ENCODE data around the gene NEUROG2. TPM values are rescaled to one million over a fixed set of nuclear protein-coding genes. Genes with fewer than 3 reads are reported as not detected.

The NEUROG2 gene
- total RNA-seq, 6 donors from 2014 or later, result not detected

DNA sequence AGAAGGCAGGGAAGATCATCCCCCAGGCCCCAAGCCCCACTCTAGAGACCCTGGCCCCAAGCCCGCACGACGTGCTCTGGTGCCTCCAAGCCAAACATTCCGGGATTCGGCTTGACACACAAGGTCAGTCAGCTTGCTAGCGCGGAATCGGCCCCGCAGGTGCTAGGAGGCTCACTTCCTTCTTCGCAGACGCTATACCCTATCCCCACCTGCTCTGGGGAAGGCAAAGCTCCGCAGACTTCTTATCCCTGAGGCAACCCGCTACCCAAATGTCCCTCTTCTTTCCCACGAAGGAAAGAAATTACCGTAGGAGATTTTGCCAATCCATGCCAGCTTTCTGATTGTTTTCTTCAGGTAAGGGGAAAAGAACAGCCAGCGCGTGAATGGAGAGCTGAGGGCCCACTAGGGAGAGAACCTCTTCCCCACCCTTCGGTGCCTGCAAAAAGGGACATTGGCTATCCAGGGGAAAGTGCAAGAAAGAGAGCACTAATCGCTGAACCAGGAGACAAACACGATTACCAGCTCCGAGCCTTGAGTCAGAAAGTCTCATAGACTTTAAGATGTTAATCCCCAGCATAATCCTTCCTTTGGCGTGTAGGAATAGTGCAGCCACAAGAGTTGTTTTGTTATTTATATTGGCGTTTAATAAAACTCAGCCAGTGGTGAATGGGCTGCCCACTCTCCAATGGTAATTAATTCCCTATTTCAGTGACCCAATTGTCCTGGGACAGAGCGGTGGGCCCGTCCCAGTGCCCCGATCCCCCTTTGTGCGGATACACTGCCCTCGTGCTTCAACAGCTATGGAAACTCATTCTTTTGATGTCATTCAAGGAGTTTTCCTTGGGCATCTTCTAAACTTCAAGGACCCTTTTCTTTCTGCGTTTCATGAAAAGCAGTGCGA lies 5.4 kb upstream of the NEUROG2 start:
- H3K4me1 ChIP-seq, result peaks cover 22 to 41% (median 32%) of the 10 kb centered on the region in 4 donors
- peak in 1 of 2 donors; percentile 30 for DNase-seq
- ATAC-seq (ENCODE audit: low FRiP score in 2 of 2), result peak in 1 of 2 donors; percentile 29
- H3K27ac ChIP-seq, result no peak overlapping the region
- 7 to 12% methylated on average over 27 to 30 of the region's 30 CpGs for WGBS, 2 donors
- peaks cover 5 to 71% (median 56%) of the 10 kb centered on the region in 4 donors for H3K27me3 ChIP-seq
- no peak for TF ChIP-seq EP300 (IDR thresholded peaks at IDR 0.05)
- no peak for TF ChIP-seq POLR2A (IDR thresholded peaks at IDR 0.05)
- TF ChIP-seq, protein P1, sequence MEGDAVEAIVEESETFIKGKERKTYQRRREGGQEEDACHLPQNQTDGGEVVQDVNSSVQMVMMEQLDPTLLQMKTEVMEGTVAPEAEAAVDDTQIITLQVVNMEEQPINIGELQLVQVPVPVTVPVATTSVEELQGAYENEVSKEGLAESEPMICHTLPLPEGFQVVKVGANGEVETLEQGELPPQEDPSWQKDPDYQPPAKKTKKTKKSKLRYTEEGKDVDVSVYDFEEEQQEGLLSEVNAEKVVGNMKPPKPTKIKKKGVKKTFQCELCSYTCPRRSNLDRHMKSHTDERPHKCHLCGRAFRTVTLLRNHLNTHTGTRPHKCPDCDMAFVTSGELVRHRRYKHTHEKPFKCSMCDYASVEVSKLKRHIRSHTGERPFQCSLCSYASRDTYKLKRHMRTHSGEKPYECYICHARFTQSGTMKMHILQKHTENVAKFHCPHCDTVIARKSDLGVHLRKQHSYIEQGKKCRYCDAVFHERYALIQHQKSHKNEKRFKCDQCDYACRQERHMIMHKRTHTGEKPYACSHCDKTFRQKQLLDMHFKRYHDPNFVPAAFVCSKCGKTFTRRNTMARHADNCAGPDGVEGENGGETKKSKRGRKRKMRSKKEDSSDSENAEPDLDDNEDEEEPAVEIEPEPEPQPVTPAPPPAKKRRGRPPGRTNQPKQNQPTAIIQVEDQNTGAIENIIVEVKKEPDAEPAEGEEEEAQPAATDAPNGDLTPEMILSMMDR (IDR thresholded peaks at IDR 0.05), result no peak
- no peak for TF ChIP-seq POLR2AphosphoS5 (IDR thresholded peaks at IDR 0.05)
- H3K36me3 ChIP-seq, result no peaks in the 10 kb centered on the region
- H3K4me3 ChIP-seq, result no peak overlapping the region
- H3K9me3 ChIP-seq, result peaks cover 0 to 5% (median 0%) of the 10 kb centered on the region in 4 donors

DNA sequence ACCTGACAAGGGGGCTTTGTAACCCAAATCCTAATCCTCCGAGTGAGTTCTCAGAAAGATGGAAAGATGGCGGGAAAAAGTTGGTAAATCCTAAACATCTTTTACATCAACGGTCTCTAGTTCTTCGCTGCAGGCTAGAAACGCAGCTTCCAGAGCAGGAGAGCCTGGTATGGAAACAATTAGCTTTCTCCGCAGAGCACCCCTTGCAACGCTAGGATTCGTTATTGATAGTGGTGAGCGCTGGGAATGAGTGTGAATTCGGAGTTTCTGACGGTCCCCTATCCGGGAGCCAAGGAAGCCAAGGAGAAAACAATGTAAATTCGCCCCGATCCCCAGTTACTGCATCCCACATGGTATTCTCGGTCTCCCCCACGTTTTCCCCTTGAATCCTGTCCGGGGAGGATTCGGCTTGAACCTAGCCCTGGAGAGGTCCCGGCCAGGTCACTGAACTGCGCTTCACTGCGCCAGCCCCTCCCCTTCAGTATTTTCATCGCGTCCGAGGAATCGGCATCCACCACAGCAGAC lies 4.7 kb upstream of the NEUROG2 start:
- no peaks in the 10 kb centered on the region for H3K36me3 ChIP-seq
- DNase-seq (no peak), ATAC-seq (ENCODE audit: low FRiP score in 2 of 2) (peak in 1 of 2 donors; percentile 13)
- no peak overlapping the region for H3K4me3 ChIP-seq
- peaks cover 29 to 48% (median 39%) of the 10 kb centered on the region in 4 donors for H3K4me1 ChIP-seq
- H3K27ac ChIP-seq, result no peak overlapping the region
- TF ChIP-seq POLR2AphosphoS5 (IDR thresholded peaks at IDR 0.05) (no peak), POLR2A (IDR thresholded peaks at IDR 0.05) (no peak), EP300 (IDR thresholded peaks at IDR 0.05) (no peak)
- TF ChIP-seq, protein P1 (IDR thresholded peaks at IDR 0.05), result no peak
- H3K9me3 ChIP-seq, result peaks cover 0 to 5% (median 0%) of the 10 kb centered on the region in 4 donors
- WGBS, 2 donors, result 4 to 8% methylated on average over 19 to 25 of the region's 25 CpGs
- H3K27me3 ChIP-seq, result peaks cover 5 to 79% (median 62%) of the 10 kb centered on the region in 4 donors

DNA sequence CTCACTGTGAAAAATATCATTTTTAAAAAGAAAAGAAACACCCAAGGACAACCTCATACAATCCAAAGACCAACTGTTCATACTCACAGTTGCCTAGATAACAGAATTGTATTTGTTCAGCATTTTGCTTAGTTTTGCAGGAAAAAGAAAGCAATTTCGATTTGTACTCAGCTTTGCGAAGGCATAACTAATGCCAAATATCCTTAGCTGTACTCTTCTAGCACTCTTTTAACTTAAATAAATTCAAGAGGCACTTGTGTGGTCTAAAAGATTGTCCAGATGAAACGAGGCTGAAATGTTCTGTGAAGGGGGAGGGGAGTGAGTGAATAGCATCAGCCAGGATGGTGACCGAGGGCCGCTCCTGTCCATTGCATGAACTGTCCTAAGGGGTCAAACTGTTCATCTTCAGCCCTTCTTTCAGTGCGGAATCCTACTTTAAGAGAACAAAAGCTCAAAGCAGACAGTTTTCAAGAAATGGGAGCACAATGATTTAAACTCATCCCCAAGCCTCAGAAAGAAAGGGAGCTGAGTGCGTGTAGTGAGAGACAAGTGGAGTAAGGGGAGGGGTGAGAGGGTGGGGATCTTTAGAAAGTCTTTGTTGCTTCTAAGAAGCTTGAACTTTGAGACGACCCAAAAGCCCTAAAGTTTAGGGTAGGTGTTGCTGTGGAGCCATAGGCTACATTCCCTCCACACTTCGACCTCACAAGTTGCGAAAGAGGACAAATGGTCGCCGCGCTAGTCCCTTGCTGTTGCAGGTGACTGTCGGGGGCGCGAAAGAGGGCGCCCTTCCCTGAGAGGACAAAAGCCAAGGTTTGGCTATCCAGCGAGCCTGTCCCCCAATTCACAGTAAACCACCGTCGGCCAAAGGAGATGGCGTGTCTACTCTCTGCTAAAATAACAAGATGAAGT lies 4.0 kb upstream of the NEUROG2 start:
- peaks cover 5 to 86% (median 68%) of the 10 kb centered on the region in 4 donors for H3K27me3 ChIP-seq
- no peaks in the 10 kb centered on the region for H3K36me3 ChIP-seq
- H3K9me3 ChIP-seq, result peaks cover 0 to 5% (median 0%) of the 10 kb centered on the region in 4 donors
- H3K4me3 ChIP-seq, result no peak overlapping the region
- ATAC-seq (ENCODE audit: low FRiP score in 2 of 2) (no peak), DNase-seq (no peak)
- peaks cover 35 to 55% (median 45%) of the 10 kb centered on the region in 4 donors for H3K4me1 ChIP-seq
- no peak overlapping the region for H3K27ac ChIP-seq
- TF ChIP-seq POLR2AphosphoS5 (IDR thresholded peaks at IDR 0.05), result no peak
- TF ChIP-seq EP300 (IDR thresholded peaks at IDR 0.05), result no peak
- TF ChIP-seq POLR2A (IDR thresholded peaks at IDR 0.05), result no peak
- TF ChIP-seq, protein P1 (IDR thresholded peaks at IDR 0.05), result no peak
- WGBS, 2 donors, result 9 to 10% methylated on average over 20 to 21 of the region's 21 CpGs

DNA sequence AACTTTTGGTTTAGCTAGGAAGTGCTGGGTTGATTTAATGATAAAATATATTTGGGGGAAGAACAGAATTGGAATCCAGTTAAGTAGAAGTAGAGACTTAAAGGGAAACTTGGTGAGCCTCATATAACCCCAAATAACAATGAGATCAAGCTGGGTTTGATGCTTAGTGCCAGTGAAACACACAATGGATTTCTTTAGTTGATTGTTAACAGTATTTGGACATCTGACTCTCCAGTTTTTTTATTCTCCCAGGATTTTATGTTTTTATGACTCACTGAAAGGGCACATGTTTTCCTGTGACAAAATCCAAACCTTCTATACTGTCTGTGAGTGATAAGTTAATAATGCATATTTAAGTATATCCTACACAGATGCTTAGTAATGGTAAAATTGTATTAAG lies 2.7 kb upstream of the NEUROG2 start:
- no peak for DNase-seq
- no peak for TF ChIP-seq POLR2A (IDR thresholded peaks at IDR 0.05)
- TF ChIP-seq, protein P1 (IDR thresholded peaks at IDR 0.05), result no peak
- no peak for TF ChIP-seq POLR2AphosphoS5 (IDR thresholded peaks at IDR 0.05)
- TF ChIP-seq EP300 (IDR thresholded peaks at IDR 0.05), result no peak
- Histone ChIP-seq H3K27me3 (peaks cover 5 to 88% (median 71%) of the 10 kb centered on the region in 4 donors), H3K36me3 (no peaks in the 10 kb centered on the region), H3K4me3 (no peak overlapping the region), H3K4me1 (peaks cover 36 to 59% (median 50%) of the 10 kb centered on the region in 4 donors), H3K27ac (no peak overlapping the region), H3K9me3 (peaks cover 0 to 5% (median 0%) of the 10 kb centered on the region in 4 donors)
- no peak for ATAC-seq (ENCODE audit: low FRiP score in 2 of 2)

Measured in upper lobe of left lung (tissue), 6 donors.